HepG2 (cell line): ENCODE results near the gene BICRA. TPM values are rescaled to one million over a fixed set of nuclear protein-coding genes. Genes with fewer than 3 reads are reported as not detected.

Experiments used
- CHD2 ChIP-seq: IDR thresholded peaks from 2 replicates; pipeline ENCODE4 v1.6.1; 2011; ENCODE audit warnings: low read depth, low read length, improper control_type of control experiment
- HDAC2 ChIP-seq: sonication (generic); formaldehyde crosslinking; IDR thresholded peaks from 2 replicates; pipeline ENCODE4 v1.4.0; 2020; ENCODE audit warnings: missing genetic modification reagents
- ISL2 ChIP-seq: sonication (generic); formaldehyde crosslinking; IDR thresholded peaks from 2 replicates; pipeline ENCODE4 v1.5.0; 2020; ENCODE audit warnings: missing genetic modification reagents
- JUND ChIP-seq: sonication (generic); formaldehyde crosslinking; IDR thresholded peaks from 2 replicates; pipeline ENCODE4 v1.8.0; 2022; ENCODE audit warnings: mild to moderate bottlenecking, missing genetic modification reagents
- KLF12 ChIP-seq: sonication (generic); formaldehyde crosslinking; IDR thresholded peaks from 2 replicates; pipeline ENCODE4 v1.4.0; 2020; ENCODE audit warnings: missing genetic modification reagents, borderline replicate concordance
- MATR3 ChIP-seq: sonication (generic); formaldehyde crosslinking; IDR thresholded peaks from 2 replicates; pipeline ENCODE4 v1.4.0; 2020; ENCODE audit warnings: missing genetic modification reagents
- MBNL3 ChIP-seq: fragments of 250-450 bp; sonication (Bioruptor Pico); conservative IDR thresholded peaks from 2 replicates; pipeline ENCODE4 v1.8.0; 2022; ENCODE audit warnings: mild to moderate bottlenecking, inconsistent platforms
- PHF5A ChIP-seq: IDR thresholded peaks from one replicate; pipeline ENCODE4 v1.6.1; 2018; ENCODE audit warnings: low read depth, missing genetic modification reagents; ENCODE audit not compliant: unreplicated experiment
- SAFB2 ChIP-seq: sonication (generic); formaldehyde crosslinking; IDR thresholded peaks from 2 replicates; pipeline ENCODE4 v1.5.1; 2020; ENCODE audit warnings: missing genetic modification reagents, low read depth, mild to moderate bottlenecking, borderline replicate concordance
- SIX1 ChIP-seq: sonication (generic); formaldehyde crosslinking; IDR thresholded peaks from 2 replicates; pipeline ENCODE4 v1.4.0; 2020; ENCODE audit warnings: missing genetic modification reagents, borderline replicate concordance
- ZNF503 ChIP-seq: sonication (generic); formaldehyde crosslinking; IDR thresholded peaks from 2 replicates; pipeline ENCODE4 v1.4.0; 2020; ENCODE audit warnings: missing genetic modification reagents
- ZNF557 ChIP-seq: sonication (generic); formaldehyde crosslinking; IDR thresholded peaks from 2 replicates; pipeline ENCODE4 v1.4.0; 2020; ENCODE audit warnings: missing genetic modification reagents
- ZNF687 ChIP-seq: sonication (generic); formaldehyde crosslinking; IDR thresholded peaks from 2 replicates; pipeline ENCODE4 v1.5.1; 2020; ENCODE audit warnings: mild to moderate bottlenecking, missing genetic modification reagents, moderate library complexity
- ZNF737 ChIP-seq: sonication (generic); formaldehyde crosslinking; IDR thresholded peaks from 2 replicates; pipeline ENCODE4 v1.5.0; 2020; ENCODE audit warnings: missing genetic modification reagents, mild to moderate bottlenecking, borderline replicate concordance
- polyA plus RNA-seq, 8 experiments: library from polyadenylated mRNA; depleted of rRNA in 3 of 8; stranded (reverse) in 7 of 8; unstranded in 1 of 8; fragments of >200 nt; fragmentation: Illumina TruSeq in 4 of 8; extraction: Trizol in 4 of 8; gene quantifications; 2 replicates each; pipeline versions ENCODE4 v1.2.1 to v1.2.3, GENCODE V29; 2011 to 2016; ENCODE audit warnings: low read depth in 4 of 8, missing spikeins in 1 of 8, mixed read lengths in 1 of 8; ENCODE audit not compliant: insufficient read depth in 1 of 8
- total RNA-seq, 5 experiments: library from RNA; depleted of rRNA; stranded (reverse); fragments of >200 nt; fragmentation: Illumina TruSeq; extraction: Trizol; gene quantifications; 2 replicates each; pipeline ENCODE4 v1.2.3, GENCODE V29; 2016; ENCODE audit warnings: low read depth in 1 of 5
- TF ChIP-seq, protein P1 (sequence below): sonication (generic); formaldehyde crosslinking; IDR thresholded peaks from 2 replicates; pipeline ENCODE4 v1.8.0; 2022; ENCODE audit warnings: mild to moderate bottlenecking, missing genetic modification reagents; ENCODE audit not compliant: insufficient replicate concordance
- TF ChIP-seq, protein P2 (sequence below): IDR thresholded peaks from 2 replicates; pipeline ENCODE4 v1.6.1; 2016; ENCODE audit warnings: low read depth, control low read depth

Gene BICRA
- total and polyA plus RNA-seq, 2 of the 13 experiments (the other 11 are each of a cell fraction or from before 2014, with no cell fraction given): 0.55 to 0.71 TPM

DNA sequence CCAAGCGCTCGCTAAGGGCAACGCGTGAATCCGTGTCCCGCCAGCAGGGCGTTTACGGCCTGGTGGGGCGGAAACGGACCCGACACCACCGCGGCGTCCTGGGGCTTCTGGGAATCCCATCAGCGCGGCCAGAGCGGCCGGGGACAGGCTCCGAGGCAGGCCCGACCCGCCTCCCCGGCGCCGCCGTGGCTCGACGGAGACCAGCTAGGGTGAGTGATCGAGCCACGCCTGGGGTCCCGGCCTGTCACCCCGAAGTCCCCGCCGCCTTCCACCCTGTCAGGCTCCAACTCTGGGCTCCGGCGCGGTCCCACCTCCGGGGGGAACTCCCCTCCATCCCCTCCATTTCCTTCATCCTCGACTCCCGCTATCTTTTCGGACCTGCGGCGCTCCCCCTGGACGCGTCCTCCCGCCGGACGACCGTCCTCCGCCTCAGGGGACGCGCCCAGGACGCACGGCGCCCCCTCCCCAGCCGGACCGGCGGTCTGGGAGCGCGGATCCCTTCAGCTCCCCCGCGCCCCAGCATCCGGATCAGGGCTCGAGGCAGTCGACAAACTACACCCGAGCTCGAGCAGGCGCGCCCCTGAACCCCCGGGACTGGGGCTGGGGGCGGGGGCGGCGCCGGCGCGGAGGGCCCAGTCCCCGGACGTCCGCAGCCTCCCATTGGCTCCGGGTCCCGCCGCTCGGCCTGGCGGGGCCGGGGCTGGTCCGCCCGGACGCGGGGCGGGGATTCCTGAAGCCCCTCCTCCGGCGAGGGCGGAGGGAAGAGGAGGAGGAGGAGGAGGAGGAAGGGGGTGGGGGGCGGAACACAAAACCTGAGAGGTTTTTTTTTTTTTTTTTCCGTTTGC is 638 bp upstream of the BICRA start (continued):
- TF ChIP-seq ZNF503 (no peak; the same call in 1 of the 2 replicates), ZNF737 (CRISPR knock-in tag) (no peak), ZNF557 (no peak), SIX1 (CRISPR knock-in tag) (no peak), ZNF687 (peak; percentile 81), MATR3 (CRISPR knock-in tag) (no peak), HDAC2 (CRISPR knock-in tag) (no peak), ISL2 (CRISPR knock-in tag) (peak; percentile 29; the same call in 1 of the 2 replicates), SAFB2 (CRISPR knock-in tag) (no peak), JUND (CRISPR knock-in tag) (no peak), CHD2 (no peak), KLF12 (CRISPR knock-in tag) (no peak), MBNL3 (CRISPR knock-in tag) (no peak), PHF5A (no peak)
- TF ChIP-seq, protein P1, sequence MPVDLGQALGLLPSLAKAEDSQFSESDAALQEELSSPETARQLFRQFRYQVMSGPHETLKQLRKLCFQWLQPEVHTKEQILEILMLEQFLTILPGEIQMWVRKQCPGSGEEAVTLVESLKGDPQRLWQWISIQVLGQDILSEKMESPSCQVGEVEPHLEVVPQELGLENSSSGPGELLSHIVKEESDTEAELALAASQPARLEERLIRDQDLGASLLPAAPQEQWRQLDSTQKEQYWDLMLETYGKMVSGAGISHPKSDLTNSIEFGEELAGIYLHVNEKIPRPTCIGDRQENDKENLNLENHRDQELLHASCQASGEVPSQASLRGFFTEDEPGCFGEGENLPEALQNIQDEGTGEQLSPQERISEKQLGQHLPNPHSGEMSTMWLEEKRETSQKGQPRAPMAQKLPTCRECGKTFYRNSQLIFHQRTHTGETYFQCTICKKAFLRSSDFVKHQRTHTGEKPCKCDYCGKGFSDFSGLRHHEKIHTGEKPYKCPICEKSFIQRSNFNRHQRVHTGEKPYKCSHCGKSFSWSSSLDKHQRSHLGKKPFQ (CRISPR knock-in tag): no peak
- TF ChIP-seq, protein P2, sequence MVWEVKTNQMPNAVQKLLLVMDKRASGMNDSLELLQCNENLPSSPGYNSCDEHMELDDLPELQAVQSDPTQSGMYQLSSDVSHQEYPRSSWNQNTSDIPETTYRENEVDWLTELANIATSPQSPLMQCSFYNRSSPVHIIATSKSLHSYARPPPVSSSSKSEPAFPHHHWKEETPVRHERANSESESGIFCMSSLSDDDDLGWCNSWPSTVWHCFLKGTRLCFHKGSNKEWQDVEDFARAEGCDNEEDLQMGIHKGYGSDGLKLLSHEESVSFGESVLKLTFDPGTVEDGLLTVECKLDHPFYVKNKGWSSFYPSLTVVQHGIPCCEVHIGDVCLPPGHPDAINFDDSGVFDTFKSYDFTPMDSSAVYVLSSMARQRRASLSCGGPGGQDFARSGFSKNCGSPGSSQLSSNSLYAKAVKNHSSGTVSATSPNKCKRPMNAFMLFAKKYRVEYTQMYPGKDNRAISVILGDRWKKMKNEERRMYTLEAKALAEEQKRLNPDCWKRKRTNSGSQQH (CRISPR knock-in tag): no peak
